Fibroblast of skin of abdomen (primary cell): ENCODE data around the gene LRRC66. TPM values are rescaled to one million over a fixed set of nuclear protein-coding genes. Genes with fewer than 3 reads are reported as not detected.
A peak's percentile ranks its signal among the peaks of the same experiment; 100 is the strongest.

Source experiments
- DNase-seq: peaks from one replicate; pipeline ENCODE4 v3.0.0-alpha.2; 2013
- polyA plus RNA-seq, 2 experiments: library from polyadenylated mRNA; unstranded; fragments of 120-200 nt; gene quantifications; one replicate each; pipeline ENCODE4 v1.2.1, GENCODE V29; 2013; ENCODE audit not compliant: insufficient read length in 2 of 2

The LRRC66 gene, protein sequence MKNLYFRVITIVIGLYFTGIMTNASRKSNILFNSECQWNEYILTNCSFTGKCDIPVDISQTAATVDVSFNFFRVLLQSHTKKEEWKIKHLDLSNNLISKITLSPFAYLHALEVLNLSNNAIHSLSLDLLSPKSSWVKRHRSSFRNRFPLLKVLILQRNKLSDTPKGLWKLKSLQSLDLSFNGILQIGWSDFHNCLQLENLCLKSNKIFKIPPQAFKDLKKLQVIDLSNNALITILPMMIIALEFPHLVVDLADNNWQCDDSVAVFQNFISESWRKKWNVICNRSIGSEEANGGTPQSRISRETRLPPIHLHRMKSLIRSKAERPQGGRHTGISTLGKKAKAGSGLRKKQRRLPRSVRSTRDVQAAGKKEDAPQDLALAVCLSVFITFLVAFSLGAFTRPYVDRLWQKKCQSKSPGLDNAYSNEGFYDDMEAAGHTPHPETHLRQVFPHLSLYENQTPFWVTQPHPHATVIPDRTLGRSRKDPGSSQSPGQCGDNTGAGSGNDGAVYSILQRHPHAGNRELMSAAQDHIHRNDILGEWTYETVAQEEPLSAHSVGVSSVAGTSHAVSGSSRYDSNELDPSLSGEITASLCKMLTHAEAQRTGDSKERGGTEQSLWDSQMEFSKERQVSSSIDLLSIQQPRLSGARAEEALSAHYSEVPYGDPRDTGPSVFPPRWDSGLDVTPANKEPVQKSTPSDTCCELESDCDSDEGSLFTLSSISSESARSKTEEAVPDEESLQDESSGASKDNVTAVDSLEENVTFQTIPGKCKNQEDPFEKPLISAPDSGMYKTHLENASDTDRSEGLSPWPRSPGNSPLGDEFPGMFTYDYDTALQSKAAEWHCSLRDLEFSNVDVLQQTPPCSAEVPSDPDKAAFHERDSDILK
- 0.27 TPM for polyA plus RNA-seq (2013, experiment 1 of 2; ENCODE audit: insufficient read length)
- 0.20 TPM for polyA plus RNA-seq (2013, experiment 2 of 2; ENCODE audit: insufficient read length)

GRCh38 chr4:52019936-52020657 lies at the start of gene LRRC66:
Gene LRRC66 (minus strand): TSS chr4:52020363. CDS start chr4:52017613, 2,750 bp downstream.
- DNase-seq = no peak

DNA sequence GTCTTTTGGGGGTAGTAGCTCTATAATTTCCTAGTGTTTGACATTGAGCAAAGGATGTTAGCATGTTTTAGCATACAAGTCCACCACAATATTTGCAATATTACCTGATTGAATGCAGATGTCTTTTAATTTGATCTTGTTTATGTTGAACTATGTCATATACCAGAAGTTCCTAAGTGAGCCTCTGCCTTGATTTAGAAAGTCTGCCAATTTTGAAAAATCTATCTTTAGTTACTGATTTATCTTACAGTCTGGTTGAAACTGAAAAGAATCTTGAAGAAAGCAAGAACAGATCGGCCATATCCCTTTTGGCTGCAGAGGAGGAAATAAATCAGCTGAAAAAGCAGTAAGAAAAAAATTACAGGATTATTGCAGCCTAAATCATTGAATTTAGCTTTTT lies 49.4 kb upstream of the LRRC66 start:
- DNase-seq = no peak

- peak; percentile 44 for DNase-seq
Measured at GRCh38 chr4:52059372-52059771, 39.2 kb upstream of the LRRC66 start.

DNA sequence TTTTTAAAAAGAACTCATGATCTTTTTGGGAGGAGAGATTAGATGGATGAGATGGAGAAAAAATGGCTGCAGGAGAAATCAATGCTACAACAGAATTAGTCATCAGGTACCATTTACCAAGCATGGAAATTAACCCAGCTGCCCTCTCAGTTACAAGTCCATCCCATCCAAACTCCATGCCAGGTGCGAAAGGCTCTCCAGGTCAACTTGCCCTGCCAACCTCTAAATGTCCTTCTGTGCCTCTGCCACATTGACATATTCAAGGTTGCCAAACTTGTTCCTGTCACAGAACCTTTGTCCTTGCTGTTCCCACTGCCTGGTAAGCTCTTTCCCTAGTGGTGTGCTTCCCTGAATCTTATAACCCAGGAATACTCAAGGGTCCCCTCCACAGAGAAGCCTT lies 38.1 kb upstream of the LRRC66 start:
- DNase-seq = no peak

DNA sequence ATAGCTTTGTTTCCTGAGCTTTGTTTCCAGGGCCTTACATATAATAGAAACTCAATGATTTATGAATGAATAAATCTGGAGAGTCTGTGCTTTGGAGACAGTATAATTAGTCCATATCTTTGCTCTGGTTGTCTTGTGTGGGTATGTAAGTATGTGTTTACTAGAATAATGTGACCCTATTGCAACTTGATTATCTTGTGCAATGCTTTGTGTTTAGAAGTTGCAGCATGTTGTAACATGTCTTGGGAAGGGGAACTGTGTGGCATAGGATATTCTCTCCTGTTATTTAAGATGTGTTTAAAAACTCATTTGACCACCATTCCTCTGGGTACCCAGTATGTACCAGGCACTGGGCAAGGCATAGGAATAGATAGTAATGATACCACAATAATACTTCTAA lies 37.0 kb upstream of the LRRC66 start:
- DNase-seq = no peak

DNA sequence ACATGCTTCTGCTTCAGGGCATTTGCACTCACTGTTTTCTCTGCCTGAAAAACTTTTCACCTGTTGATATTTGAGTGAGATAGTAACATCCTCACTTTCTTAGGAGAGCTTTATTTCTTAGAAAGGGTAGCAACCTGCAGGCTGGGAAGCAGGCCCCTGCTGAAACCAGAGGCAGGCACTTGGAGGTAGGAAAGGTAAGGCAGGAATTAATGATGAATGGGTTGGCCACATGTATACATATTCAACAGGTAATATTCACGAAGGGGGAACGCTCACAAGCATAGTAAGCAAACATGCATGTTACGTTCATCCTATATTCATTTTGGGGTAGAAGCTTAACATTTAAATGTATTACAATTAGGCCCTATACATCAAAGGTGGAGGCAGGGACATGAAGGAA lies 34.1 kb upstream of the LRRC66 start:
- no peak for DNase-seq

DNA sequence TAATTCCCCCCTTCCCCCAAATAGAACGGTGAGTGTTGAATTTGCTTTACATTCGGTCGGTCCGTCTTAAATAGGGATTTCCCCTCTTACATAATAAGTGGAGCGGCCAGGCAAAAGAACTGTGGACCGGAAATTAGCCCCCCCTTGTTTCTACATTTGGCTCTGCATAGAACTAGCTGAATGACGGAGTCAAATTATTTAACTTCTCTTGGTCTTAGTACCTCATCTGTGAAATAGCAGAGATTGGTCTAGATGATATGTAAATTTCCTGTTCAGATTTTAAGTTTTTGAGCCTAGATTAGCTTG lies 32.3 kb upstream of the LRRC66 start:
- no peak for DNase-seq

DNA sequence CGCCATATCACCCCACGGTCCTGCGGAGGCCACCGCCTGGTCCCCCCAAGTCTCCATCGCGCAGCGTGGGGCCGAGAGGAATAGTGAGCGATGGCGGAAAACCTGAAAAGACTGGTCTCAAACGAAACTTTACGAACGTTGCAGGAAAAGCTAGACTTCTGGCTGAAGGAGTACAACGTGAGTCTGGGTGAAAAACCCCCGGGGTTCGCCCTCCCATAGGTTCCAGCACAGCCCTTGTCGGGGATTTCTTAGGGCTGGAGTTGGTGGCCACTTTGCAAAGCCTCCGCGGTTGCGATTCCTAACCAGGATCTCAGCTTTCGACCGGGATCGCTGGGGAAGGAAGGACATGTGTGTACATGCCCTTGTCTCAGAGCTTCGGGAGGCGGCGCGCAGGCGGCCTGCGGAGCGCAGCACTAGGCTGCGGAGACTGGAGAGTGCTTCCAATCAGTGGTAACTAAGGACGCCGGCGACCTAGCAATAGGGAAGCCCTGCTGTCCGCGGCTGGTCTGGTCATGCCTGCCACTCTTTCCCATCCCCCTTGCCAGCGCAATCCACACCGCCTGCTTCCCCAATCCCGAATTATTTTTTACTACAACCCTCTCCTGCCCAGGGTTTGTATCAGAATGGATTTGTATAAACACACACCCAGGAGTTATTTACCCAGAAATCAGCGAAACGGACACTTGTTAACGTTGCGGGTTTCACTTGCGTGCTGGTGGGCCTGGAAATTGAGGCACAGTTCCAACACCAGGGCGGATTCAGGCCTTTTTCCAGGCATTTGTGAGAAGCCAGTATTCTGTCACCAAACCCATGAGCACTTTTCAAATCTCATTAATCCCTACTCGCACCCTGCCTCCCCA lies 31.7 kb upstream of the LRRC66 start:
- peak; percentile 88 for DNase-seq

DNA sequence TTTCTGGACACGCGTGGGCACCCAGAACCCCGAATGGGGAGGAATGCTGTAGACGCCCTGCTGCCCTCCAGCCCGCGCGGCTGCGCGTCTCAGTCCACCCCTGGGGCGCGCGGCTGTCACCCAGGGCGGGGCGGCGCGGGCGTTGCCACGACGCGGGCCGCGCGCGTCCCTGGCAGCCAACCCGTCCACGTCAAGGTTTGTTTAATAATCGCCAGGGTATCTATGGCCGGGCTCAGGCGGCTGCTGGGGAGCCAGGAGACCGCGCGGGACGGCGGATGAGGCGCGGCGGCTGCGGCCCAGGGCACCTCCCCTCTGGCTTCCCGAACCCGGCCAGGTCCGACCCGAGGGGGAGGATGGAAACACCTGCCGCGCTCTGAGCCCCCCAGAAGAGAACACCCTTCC lies 31.1 kb upstream of the LRRC66 start, which contains the start of gene SPATA18:
SPATA18 (plus strand) TSS at position 92 of the 402 bp plus-strand sequence. CDS start 401 bp downstream, outside the sequence.
- DNase-seq = peak; percentile 18

GRCh38 chr4:52049266-52049665 lies 29.1 kb upstream of the LRRC66 start:
- DNase-seq = no peak

DNA sequence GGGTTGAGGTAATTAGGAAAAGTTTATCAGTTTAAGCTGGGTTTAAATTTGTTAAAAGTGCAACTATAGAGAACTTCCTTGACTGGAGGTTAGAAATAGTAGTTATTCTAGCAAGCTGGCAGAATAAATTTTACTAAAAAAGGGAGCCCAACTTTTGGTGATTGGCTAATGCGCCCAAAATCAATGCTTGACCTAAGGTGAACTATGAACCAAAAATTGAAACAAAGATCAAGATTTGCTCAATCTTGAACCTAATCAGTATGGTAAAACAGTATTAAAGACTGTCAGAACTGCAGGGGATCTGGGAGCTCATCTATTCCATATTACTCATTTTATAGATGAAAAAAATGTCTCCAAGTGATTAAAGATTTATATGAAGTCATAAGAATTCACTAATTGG lies 24.9 kb upstream of the LRRC66 start:
- DNase-seq = no peak

GRCh38 chr4:52038103-52038912 lies 18.1 kb upstream of the LRRC66 start, which contains the start of gene SGCB:
Gene SGCB (minus strand): TSS chr4:52038299. CDS start chr4:52038259, 40 bp downstream.
- peak; percentile 69 for DNase-seq

DNA sequence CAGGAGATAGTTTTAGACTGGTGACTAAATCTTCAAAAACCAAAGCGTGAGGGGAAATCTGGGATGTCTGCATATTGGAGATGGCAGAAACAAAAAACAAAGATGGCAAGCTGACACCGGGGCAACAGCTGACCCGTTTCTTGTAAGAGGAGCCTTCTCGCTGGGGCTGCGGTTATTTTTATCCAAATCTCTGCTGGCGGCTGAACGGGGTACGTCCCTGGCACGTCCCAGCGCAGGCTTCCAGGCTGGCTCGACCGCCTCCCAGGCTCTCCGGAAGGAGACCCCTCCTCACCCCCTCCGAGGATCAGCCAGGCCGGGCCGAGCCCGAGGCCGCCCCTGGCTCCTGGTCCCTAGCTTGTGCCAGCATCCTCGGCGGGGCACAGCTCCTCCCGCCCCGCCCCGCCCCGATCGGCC lies 17.5 kb upstream of the LRRC66 start:
- DNase-seq = peak; percentile 29

GRCh38 chr4:52036886-52037530 lies 16.8 kb upstream of the LRRC66 start:
- DNase-seq = peak; percentile 16

DNA sequence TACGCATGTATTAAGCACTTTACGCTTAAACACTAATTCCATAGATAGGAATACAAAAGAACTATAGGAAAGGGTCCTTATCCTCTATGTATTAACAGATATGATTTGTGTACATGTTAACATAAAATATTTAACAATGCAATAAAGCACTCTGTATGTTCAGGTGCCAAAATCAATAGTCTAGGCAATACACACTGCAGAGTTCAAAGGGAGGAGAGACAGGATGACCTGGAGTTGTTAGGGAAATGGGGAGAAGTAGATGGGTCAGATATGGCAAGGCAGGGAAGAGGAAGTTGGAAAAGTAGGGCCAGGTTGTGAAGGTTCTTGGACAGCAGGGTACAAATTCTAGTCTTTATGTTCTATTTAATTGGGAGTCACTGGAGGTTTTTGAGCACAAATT lies 15.0 kb upstream of the LRRC66 start:
- DNase-seq = no peak

DNA sequence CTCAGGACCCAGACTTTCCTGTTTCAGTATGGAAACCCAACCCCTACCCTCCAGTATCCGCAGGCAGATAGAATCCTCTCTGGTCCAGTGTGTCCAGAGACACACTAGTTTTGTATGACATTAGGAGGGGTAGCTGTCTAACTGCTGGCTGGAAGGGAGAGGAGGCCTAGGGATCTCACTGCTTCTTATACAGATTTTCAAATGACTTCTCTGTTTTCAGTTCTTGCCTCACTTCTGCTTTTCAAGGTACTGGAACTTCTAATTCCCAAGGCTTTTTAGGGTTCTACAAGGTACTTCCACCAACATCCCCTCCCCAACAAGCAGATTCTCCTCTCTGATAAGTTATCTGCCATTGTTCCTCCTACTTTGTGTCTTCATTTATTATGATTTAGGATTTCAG lies 11.8 kb upstream of the LRRC66 start:
- no peak for DNase-seq

DNA sequence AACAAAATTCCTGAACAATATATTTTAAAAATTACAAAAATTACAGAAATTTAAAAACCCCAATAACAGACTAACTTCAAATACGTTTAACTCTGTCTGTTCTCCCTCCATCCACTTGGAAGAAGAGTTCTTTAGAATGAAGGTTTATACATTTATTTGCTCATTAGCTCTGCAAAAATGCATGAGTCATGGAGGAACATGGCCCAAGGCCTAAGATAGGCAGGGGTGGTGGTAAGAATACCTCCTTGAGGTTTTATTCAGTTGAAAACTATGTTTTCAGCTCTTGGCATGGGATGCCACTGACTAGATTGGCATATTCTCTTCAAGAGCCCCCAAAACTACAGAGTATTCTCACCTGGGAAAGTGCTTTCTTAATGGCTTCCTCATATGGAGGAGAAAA lies 8.8 kb upstream of the LRRC66 start:
- DNase-seq = peak; percentile 70

DNA sequence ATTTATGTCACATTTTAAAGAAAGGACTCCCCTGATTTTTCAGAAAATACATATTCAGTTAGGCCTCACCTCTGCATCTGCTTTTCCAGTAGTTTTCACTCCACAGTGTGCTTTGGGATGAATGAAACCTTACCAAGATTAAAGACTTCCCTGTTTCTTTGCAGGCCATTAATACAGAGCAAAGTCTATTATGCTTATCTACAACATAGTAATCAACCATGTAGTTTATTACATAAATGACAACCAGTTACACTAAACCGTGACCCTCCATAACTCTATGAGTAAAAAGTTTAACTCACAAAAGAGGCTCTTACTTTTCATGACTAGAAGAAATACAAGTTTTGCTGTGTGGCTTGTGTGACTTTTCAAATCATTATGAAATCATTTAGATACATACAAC lies 2.3 kb downstream of the LRRC66 start:
- no peak for DNase-seq

- no peak for DNase-seq
Measured at GRCh38 chr4:52016981-52017380, 3.2 kb downstream of the LRRC66 start.

GRCh38 chr4:52015366-52015765 lies 4.8 kb downstream of the LRRC66 start:
- peak; percentile 15 for DNase-seq
